NCI-H510A treated with DMSO at 0.1 percent for 48 hours (cell line): ENCODE data around the gene AIMP1.
"Not testable (repeated sequence)": the region's sequence is repeated elsewhere in the genome, so short reads cannot be mapped to it uniquely, and the experiment has no call there.

Source experiments
- DNase-seq: peaks from one replicate; lab custom pipeline; 2025; lab: John Stamatoyannopoulos, UW

The AIMP1 gene

GRCh38 chr4:106351016-106351415 lies 34.7 kb downstream of the AIMP1 start:
- DNase-seq: no peak

- DNase-seq: no peak
These were observed 37.4 kb downstream of the AIMP1 start for GRCh38 chr4:106353786-106354185.

- no peak for DNase-seq
These were observed 38.8 kb downstream of the AIMP1 start for GRCh38 chr4:106355193-106355592.

- no peak for DNase-seq
These were observed 42.5 kb downstream of the AIMP1 start for GRCh38 chr4:106358899-106359298.

- DNase-seq: no peak
These were observed 45.9 kb downstream of the AIMP1 start for GRCh38 chr4:106362086-106362825.

- DNase-seq: no peak
These were observed 47.9 kb downstream of the AIMP1 start for GRCh38 chr4:106364282-106364681.

- DNase-seq: no peak
These were observed 49.3 kb downstream of the AIMP1 start for GRCh38 chr4:106365613-106366012.

GRCh38 chr4:106366026-106366425 lies 49.7 kb downstream of the AIMP1 start:
- no peak for DNase-seq

- DNase-seq: no peak
These were observed 50.7 kb downstream of the AIMP1 start for GRCh38 chr4:106367072-106367471.

GRCh38 chr4:106368678-106369077 lies 52.3 kb downstream of the AIMP1 start, which contains the start of gene GIMD1:
Gene GIMD1, minus strand, starts transcription at chr4:106368778. Its CDS starts 1,343 bp downstream, at chr4:106367435.
- no peak for DNase-seq

GRCh38 chr4:106369456-106370060 lies 53.2 kb downstream of the AIMP1 start:
- DNase-seq: peak; percentile 8

- no peak for DNase-seq
These were observed 53.9 kb downstream of the AIMP1 start for GRCh38 chr4:106370214-106370613.

- DNase-seq: no peak
These were observed 54.8 kb downstream of the AIMP1 start for GRCh38 chr4:106371161-106371560.

GRCh38 chr4:106373026-106373425 lies 56.7 kb downstream of the AIMP1 start:
- DNase-seq: no peak

- no peak for DNase-seq
These were observed 63.8 kb downstream of the AIMP1 start for GRCh38 chr4:106380179-106380578.

- no peak for DNase-seq
These were observed 68.5 kb downstream of the AIMP1 start for GRCh38 chr4:106384878-106385277.

- DNase-seq: no peak
These were observed 69.6 kb downstream of the AIMP1 start for GRCh38 chr4:106385853-106386393.

GRCh38 chr4:106395582-106395981 lies 79.2 kb downstream of the AIMP1 start:
- DNase-seq: no peak

GRCh38 chr4:106398898-106399297 lies 82.5 kb downstream of the AIMP1 start:
- DNase-seq: not testable (repeated sequence)
